Measurements from ENCODE around the gene TRIB2. TPM values are rescaled to one million over a fixed set of nuclear protein-coding genes. Genes with fewer than 3 reads are reported as not detected.

Gene TRIB2
- total RNA-seq, 1 donor = 42.3 TPM

DNA sequence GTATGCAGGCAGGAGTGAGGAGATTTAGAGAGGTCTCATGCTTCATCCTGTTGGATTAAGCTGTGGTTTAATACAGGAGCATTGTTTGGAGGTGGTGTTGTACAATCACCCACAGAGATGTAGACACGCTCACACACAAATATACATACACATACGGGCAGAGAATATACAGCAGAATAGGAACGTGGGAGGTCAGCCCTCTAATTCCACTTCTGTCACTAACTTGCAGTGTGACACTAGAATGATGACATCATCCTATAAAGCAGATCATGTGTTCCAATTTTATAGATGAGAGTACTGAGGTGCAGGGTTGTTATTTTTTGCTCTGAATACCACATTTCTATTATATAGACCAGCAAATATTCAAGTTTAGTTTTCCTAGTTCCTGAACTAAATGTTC, 54.4 kb downstream of the TRIB2 start:
- no peak for DNase-seq (ENCODE audit: low read depth in 2 of 3, low spot score in 2 of 3)

DNA sequence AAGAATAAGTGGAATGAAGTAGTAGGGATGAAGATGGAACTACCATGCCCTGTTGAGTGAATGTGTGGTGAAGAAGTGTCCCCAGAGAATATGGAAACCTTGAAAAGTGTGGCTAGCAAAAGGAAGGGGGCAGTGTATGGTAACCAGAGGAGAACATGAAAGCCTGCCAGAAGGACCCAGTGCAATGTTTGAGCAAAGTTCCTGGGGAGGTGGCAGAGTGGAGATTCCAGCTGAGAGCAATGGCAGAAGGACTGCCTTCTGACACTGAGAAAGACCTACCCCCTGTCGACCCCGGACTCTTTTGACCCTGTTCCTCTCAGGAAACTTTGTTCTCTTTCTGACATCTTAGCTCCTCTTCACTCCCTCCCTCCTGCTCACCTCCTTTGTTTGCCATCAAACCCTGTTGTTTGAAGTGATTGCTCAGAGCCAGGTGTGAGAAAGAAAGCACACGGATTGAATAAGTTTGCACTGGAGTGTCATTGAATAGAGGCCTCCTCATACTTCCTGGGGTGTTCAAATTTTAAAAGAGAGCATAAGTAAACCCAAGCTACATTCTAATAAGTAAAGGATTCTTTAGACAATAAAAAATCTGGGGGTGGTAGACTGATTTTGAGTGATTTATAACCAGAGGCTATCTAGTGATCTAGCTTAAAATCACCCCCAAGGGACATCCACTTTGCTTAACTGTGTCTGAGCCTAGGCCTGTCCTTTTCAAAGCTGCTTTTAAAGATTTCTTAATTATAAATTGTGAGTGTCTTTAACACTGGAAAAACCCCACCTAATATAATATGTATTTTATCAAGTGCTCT, 57.1 kb downstream of the TRIB2 start:
- no peak for DNase-seq (ENCODE audit: low read depth in 2 of 3, low spot score in 2 of 3)

DNA sequence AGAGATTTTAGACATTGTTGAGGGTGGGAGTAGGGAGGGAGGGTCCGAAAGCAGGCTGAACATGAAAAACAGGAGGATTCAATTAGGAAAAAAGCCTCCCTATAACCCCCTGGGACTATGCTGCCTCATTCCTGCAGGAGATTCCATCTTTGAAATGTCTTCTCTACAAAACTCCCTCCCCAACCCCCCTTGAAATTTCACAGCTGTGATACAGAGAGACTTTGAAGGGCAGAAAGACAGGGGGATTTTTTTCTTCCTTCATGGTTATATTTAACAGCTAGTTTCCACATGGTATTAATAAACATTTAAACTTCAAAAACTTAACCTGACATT, 57.6 kb downstream of the TRIB2 start:
- DNase-seq (ENCODE audit: low read depth in 2 of 3, low spot score in 2 of 3) = no peak

DNA sequence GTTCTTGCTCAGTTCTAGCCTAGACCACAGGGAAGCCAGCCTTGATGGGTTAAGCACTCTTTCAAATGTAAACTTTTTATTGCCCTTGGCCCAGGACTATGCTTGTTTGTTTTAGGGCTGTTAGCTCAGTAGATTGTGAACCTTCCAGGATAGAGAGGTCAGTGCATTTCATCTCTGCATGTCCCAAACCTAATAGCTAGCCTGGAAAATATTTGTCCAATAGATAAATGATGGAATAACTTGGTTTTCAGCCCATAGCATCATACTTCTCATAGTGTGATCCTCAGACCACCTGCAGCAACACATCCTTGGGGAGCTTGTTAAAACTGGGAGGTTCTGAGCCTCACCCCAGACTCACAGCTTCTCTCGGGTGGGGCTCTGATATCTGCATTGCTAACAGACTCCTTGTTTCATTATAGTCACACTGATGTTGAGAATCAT, 59.8 kb downstream of the TRIB2 start:
- DNase-seq (ENCODE audit: low read depth in 2 of 3, low spot score in 2 of 3) = no peak

DNA sequence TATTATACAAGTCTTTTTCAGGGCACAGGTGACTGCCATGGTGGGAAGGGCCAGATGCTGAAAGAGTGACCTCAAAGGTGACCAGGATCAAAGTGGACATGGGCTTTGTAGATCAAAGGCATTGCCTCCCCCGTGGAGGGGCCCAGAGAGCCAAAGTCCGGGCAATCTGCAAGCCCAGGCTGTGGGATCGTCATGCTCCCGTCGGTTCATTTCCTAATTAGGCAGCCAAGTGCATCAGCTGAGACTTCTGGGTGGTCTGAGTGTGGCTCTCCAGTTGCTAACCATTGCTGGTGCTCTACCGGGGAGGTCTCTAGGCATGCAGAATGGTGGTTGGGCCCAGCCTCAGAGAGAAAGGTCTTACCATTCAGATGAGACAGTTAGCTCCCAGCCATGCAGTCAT, 61.6 kb downstream of the TRIB2 start:
- DNase-seq (ENCODE audit: low read depth in 2 of 3, low spot score in 2 of 3) = no peak

DNA sequence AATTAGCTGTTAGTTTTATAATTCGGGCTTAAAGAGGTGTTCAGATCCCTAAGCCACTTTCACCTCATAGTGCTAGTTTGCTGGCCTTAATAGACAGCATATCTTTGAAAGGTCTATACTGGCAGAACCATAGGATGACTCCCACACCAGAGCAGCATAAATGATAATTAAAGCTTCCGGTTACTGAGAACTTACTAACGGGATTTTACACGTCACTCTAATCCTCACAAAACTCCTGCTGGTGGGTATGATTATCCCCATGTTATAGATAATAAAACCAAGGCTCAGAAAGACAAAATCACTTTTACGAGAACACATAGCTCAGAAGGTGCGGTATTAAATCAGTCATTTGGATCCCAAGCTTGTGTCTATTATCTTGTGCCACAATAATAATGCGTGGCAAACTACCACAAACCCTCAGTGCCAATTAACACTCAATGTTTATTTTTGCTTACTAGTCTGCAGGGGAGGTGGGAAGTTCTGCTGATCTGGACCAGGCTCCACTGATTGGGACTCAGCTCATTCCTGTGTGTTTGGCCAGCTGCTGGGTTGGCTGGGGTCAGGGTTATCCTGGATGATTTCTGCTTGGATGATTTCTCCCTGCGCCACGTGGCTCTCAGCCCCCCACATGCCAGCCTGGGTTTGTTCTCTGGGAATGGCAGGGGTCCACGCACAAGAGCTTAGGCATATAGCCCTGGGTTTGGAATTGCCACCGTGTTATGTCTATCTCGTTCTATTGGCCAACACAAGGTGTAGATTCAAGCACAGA, 62.3 kb downstream of the TRIB2 start:
- DNase-seq (ENCODE audit: low read depth in 2 of 3, low spot score in 2 of 3) = no peak

DNA sequence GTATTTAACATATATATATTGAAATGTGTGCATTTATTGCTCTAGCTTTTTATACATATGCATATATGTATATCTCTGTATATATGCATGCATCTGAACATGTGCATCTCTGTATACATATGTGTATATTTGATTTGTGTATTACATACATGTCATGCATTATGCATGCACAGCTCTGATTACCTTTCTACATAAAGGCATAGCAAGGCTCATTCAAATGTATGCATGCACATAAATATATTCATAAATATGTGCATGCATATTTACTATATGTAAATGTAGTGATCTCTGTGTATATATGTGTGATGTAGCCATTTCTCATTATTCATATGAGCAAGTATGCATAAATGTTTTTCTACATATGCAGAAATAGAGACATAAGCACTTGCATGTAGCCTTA, 64.6 kb downstream of the TRIB2 start:
- DNase-seq (ENCODE audit: low read depth in 2 of 3, low spot score in 2 of 3) = no peak

DNA sequence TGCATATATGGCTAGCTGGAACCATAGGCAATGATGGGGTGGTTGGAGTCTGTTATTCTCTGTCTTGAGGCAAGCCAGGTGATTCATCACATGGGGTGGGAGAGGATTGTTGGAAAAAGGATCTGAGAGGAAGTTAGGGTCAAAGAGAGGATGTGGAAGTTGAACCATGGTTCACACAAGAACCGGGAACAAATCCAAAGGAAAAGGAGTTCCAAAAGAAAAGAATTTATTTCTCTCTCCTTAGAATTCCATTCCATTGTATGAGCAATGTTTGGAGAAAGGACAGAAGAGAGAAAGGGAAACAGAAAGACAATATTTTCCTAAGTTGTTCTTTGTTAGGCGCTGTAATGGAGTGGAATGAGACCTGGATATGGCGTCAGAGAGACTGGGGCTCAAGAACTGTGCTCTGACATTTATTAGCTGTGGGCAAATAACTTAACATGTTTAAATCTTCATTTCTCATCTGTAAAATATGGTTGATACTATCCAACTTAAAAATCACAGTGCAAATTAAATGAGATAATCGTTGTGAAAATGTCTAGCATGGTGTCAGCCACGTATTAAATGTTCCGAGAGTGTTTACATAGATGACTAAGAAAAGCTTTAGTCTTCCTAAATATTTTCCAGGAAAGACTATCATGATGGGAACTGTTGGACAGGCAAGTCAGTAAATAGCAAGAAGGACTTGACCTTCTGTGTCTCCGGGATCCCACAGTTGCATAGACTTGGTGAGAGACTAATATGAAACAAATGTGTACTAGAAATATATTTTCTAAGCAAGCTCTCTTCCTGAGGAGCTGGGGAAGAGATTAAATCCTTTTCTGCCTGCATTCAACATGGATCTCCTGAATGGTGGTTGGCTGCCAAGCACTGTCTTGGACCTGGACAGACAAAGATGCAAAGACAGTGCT, 71.4 kb downstream of the TRIB2 start:
- no peak for DNase-seq (ENCODE audit: low read depth in 2 of 3, low spot score in 2 of 3)

DNA sequence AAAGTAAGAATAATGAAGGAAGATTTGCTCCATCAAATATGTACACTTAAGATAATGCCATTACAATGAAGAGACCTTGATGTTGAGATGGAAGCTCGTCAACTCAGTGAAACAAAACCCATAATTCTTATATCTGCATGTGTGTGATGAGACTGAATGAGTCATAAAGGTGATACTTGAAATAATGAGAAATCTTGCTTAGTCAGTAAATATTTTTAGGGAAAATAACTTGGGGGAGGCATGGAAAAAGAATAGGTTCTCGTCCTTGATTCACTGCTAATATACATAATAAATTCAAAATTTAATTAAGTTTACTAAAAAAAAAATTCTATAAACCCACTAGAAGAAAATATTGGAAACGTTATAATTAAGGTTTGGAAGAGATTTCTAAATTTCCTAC, 75.2 kb downstream of the TRIB2 start:
- DNase-seq (ENCODE audit: low read depth in 2 of 3, low spot score in 2 of 3) = no peak

Small RNA genes lying within 50 kb of the gene (small RNA-seq; reads per million reads assigned to genes)
- not detected for gene MIR3125
